SH-SY5Y (cell line): Measurements from ENCODE around the gene ATPAF1.

Source experiments
- GATA2 ChIP-seq: IDR thresholded peaks from 2 replicates; pipeline ENCODE4 v1.6.1; 2011; ENCODE audit warnings: mild to moderate bottlenecking, low read depth, low read length
- GATA3 ChIP-seq: IDR thresholded peaks from 2 replicates; pipeline ENCODE4 v1.6.1; 2011; ENCODE audit warnings: low read depth, mild to moderate bottlenecking, low read length, moderate library complexity

- no peak for TF ChIP-seq GATA3
- TF ChIP-seq GATA2, result no peak
Observed at GRCh38 chr1:46594063-46594462, 74.1 kb downstream of the ATPAF1 start.
